ENCODE measurements around the gene AIFM3.

DNA sequence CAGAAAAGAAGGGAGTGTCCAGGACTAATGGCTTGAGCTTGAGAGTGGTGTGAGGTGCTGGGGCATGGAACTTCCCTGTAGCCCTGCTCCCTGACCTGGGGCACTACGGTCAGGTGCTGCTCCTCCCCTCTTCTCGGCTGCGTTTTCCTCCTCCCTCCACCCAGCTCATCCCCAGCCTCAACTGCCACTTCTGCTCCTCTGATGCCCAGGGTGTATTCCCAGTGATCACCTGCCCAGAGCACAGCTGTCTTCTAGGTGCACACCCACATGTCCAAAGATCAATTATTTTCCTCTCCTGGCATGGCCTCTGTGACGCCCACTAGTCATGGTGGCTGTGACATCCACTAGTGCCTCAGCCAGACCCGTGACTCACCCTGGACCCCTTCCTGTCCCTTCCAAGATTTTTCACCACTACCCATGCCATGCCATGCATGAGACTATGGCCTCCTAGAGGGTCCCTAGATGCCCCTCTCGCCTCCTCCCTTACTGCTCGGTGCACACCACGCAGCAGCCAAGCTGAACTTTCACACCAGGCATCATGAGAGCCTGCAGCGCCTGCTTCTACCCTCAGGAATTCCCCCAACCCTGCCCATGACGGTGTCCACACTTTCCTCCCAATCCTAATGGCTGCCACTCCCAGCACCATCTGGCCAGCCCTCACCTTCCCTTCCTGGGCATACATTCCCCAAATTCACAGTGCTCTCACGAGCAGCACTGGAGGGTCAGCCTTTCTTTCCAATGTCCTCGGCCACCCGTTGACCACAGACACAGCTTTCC, 49.8 kb downstream of the AIFM3 start:
- no peak for TF ChIP-seq CTCF (IDR thresholded peaks at IDR 0.05 in 8 of 11, conservative IDR thresholded peaks at IDR 0.05 in 3 of 11)
- TF ChIP-seq POLR2AphosphoS5 (IDR thresholded peaks at IDR 0.05): no peak

Measured in spleen (tissue), 7 donors.